Heart left ventricle (tissue), 13 donors: Measurements from ENCODE around the gene UPK3A.

Source experiments
- POLR2A ChIP-seq, 2 donors: fragments of 450-650 bp; IDR thresholded peaks; one replicate each; pipeline ENCODE4 v1.6.1; 2017; ENCODE audit warnings: antibody characterized with exemption in 2 of 2, mild to moderate bottlenecking in 2 of 2, moderate library complexity in 2 of 2
- TF ChIP-seq, protein P1 (sequence below), 12 donors: fragments of 200-600 bp; sonication (generic) in 4 of 12; IDR thresholded peaks; one replicate each; pipeline versions ENCODE4 v1.5.0 to v1.8.0; 2018 to 2022; ENCODE audit warnings: antibody characterized with exemption in 12 of 12, mild to moderate bottlenecking in 5 of 12
- donor health status: ischemic (EF 13 %, LVEDD 7.1; RV severe dilation, severe dysfunction).
- donor health status: DM: no; HTN: yes; CAD: no.
- donor health status: DM: no; HTN: no; CAD: no.
- donor health status: ischemic (EF 25% LVEDD 6.9; RV normal size, moderate dysfunction).
- donor health status: ischemic (EF 25% LVEDD 5.7; RV mildly dilated, moderate dysfunction).
- donor health status: ischemic (EF 35%, LVEDD 5.7; RV mildly dilated, moderate dysfunction).
- donor health status: nonischemic (EF 11% LVEDD 7.7; RV severe dilation, severe dysfunction).
- donor health status: DM: yes; HTN: yes; CAD: no.
- donor health status: PGD.
- donor health status: ischemic (EF 29% LVEDD 5.4; RV normal size, mild dysfunction).
- donor health status: nonischemic (EF 23%, LVEDD 6.1; RV moderate dilation, normal function).

DNA sequence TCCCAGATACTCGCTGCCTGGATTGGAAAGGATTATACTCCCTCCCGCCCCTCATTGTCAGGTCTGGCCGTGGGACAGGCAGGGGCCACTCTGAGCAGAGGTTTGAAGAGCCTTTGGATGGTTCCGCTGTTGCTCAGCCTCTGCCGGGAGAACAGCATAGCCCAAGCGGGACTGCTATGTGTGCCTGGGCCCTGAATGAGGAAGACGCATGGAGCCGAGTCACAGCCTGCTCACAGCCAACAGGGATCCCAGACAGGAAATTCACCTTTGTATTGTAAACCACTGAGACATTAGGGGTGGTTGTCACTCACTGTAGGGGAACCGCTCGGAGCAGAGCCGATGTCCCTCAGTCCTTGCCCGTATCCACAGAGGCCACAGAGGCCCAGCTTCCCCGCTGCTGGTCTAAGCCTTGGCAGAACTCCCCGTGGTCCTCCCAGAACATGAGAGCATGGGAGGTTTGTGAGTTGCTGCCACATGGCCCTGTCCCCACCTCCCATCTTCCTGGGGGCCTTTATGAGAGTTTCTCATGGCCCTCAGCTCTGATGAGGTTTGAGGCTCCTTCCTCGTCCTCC, 14.3 kb downstream of the UPK3A start:
- TF ChIP-seq, protein P1, sequence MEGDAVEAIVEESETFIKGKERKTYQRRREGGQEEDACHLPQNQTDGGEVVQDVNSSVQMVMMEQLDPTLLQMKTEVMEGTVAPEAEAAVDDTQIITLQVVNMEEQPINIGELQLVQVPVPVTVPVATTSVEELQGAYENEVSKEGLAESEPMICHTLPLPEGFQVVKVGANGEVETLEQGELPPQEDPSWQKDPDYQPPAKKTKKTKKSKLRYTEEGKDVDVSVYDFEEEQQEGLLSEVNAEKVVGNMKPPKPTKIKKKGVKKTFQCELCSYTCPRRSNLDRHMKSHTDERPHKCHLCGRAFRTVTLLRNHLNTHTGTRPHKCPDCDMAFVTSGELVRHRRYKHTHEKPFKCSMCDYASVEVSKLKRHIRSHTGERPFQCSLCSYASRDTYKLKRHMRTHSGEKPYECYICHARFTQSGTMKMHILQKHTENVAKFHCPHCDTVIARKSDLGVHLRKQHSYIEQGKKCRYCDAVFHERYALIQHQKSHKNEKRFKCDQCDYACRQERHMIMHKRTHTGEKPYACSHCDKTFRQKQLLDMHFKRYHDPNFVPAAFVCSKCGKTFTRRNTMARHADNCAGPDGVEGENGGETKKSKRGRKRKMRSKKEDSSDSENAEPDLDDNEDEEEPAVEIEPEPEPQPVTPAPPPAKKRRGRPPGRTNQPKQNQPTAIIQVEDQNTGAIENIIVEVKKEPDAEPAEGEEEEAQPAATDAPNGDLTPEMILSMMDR (IDR thresholded peaks at IDR 0.05): no peak
- TF ChIP-seq POLR2A (IDR thresholded peaks at IDR 0.05): no peak
